ENCODE data around the gene RFFL.
"Not testable (repeated sequence)": the region's sequence is repeated elsewhere in the genome, so short reads cannot be mapped to it uniquely, and the experiment has no call there.

RFFL gene, protein sequence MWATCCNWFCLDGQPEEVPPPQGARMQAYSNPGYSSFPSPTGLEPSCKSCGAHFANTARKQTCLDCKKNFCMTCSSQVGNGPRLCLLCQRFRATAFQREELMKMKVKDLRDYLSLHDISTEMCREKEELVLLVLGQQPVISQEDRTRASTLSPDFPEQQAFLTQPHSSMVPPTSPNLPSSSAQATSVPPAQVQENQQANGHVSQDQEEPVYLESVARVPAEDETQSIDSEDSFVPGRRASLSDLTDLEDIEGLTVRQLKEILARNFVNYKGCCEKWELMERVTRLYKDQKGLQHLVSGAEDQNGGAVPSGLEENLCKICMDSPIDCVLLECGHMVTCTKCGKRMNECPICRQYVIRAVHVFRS

GRCh38 chr17:35063514-35064223 lies at the start of gene RFFL:
Gene RFFL, minus strand, starts transcription at chr17:35063707. Its CDS starts 37,154 bp downstream, at chr17:35026553.
- peak; percentile 95 for DNase-seq

DNA sequence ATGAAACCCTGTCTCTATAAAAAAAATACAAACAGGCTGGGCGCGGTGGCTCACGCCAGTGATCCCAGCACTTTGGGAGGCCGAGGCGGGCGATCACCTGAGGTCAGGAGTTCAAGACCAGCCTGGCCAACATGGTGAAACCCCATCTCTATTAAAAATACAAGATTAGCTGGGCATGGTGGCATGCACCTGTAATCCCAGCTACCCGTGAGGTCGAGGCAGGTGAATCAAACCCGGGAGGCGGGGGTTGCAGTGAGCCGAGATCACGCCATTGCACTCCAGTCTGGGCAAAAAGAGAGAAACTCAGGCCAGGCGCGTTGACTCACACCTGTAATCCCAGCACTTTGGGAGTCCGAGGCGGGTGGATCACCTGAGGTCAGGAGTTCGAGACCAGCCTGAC lies 47.3 kb upstream of the RFFL start:
- not testable (repeated sequence) for DNase-seq

GRCh38 chr17:35104844-35105450 lies 41.4 kb upstream of the RFFL start:
- DNase-seq, result no peak

DNA sequence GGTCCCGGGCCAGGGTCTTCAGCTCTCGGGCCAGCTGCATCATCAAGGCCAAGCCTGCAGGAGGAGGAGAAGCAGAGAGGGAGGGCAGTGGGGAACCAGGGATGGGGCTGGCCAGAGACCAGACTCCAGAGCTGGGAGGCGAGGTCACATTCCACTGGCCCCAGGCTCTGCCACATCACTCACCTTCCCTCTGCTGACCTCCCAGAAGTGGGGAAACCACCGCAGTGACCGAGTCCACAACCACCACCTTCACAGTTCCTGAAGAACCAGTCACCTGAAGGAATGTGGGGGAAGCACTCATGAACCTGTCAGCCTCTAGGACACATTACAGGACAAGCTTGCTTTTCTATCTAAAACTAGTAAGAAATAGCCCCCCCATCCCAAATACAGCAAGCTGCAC lies 39.8 kb upstream of the RFFL start:
- DNase-seq, result no peak

DNA sequence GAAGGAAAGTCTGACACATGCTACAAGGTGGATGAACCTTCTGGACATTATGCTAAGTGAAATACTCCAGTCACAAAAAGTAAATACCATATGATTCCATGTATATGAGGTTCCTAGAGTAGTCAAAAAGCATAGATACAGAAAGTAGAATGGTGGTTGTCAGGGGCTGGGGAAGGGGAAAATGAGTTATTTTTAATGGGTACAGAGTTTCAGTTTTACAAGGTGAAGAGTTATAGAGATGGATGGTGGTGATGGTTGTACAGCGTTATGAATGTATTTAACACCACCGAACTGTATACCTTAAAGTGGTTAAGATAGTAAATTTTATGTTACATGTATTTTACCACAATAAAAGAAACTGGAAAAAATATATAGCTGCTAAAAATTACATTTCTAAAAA lies 38.2 kb upstream of the RFFL start:
- no peak for DNase-seq

- no peak for DNase-seq
These were observed 37.5 kb upstream of the RFFL start for GRCh38 chr17:35101036-35101435.

- no peak for DNase-seq
These were observed 36.4 kb upstream of the RFFL start for GRCh38 chr17:35099908-35100307.

DNA sequence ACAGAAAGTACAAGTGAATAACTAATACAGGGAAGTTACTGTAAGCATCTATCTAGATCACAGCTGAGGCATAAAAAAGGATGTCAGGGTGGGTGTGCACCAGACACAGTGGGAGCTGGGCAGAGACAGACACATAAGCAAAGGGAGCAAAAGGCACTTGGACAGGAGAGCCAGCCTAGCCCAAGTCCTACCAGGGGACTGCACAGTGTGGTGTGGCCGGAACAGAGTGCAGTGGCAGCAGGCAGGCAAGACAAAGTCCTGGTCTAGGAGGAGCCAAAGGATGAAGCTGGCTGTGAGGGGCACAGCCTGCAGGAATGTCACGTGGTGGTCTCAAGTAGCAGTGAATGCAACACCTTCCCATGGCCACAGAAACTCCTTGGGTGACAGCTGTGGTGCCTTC lies 34.3 kb upstream of the RFFL start:
- no peak for DNase-seq

DNA sequence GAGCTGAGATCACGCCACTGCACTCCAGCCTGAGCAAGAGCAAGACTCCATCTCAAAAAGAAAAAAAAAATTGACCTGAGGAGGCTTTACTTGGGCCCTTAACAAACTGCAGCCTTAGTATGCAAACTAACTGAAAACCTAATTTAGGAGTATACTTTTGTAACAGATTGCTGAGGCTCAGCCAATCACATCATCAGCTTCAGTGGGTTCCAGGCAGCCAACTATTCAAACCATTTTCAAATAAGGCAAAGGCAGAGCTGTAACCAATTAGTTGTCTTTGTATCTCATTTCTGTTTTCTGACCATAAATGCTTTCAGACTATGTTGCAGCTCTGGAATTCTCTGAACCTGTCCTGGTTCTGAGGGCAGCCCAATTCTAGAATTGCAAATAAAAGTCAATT lies 32.2 kb upstream of the RFFL start:
- no peak for DNase-seq

DNA sequence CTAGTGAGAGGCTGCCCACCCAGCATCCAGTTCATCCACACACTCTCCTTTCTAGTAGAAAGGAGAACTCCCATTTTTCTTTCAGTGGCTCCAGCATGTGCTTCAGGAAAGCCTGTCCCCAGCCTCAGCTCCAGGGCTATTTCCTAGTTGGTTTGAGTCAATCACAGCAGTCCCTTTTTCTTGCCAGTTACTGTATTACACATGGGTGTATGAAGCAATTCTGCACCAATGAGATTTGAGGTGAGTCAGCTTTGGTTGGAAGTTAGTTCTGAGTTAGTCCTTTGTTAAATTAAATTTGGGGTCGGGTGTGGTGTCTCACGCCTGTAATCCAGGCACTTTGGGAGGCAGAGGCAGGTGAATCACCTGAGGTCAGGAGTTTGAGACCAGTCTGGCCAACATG lies 31.4 kb upstream of the RFFL start:
- DNase-seq, result peak; percentile 79

DNA sequence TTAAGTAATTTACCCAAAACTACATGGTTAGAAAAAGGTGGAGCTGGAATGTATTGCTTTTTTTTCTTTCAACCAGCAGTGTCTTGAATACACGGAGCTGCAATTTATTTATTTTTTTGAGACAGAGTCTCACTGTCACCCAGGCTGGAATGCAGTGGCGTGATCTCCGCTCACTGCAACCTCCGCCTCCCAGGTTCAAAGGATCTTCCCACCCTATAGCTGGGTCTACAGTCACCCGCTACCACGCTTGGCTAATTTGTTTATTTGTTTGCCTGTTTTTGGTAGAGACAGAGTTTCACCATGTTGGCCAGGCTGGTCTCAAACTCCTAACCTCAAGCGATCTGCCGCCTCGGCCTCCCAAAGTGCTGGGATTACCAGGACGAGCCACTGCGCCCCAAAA lies 27.2 kb upstream of the RFFL start:
- not testable (repeated sequence) for DNase-seq

- peak; percentile 45 for DNase-seq
These were observed 26.2 kb upstream of the RFFL start for GRCh38 chr17:35089586-35090296.

GRCh38 chr17:35088881-35089585 lies 25.5 kb upstream of the RFFL start:
- DNase-seq, result peak; percentile 82

GRCh38 chr17:35088356-35088880 lies 24.9 kb upstream of the RFFL start:
- DNase-seq, result peak; percentile 9

DNA sequence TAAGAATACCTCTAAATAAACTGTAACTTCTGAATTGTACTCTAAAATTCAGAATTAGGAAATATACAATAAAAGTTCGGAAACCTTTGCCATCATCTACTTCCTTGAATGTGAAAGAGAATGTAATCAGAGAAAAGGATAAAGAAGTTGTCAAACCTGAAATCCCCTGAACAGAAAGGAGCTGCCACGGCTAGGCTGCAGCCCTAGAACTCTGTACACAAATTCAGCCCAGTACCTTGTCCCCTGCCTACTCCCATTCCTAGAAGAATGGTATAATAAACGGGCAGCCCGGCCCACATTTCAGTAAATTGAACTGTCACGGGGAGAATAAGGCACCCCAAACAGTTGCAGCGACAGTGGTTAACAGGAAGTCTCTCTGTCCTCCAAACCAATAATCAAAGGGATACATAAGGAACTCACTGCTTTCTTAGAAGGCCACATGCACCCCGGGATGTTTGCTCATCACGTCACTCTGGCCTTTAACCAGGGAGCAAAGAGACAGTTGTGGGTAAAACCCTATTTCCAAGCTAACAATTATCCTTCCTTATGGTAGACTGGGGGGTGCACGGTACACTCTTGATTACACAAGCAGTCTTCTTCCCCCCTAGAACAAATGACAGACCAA lies 24.3 kb upstream of the RFFL start:
- DNase-seq, result peak; percentile 7

DNA sequence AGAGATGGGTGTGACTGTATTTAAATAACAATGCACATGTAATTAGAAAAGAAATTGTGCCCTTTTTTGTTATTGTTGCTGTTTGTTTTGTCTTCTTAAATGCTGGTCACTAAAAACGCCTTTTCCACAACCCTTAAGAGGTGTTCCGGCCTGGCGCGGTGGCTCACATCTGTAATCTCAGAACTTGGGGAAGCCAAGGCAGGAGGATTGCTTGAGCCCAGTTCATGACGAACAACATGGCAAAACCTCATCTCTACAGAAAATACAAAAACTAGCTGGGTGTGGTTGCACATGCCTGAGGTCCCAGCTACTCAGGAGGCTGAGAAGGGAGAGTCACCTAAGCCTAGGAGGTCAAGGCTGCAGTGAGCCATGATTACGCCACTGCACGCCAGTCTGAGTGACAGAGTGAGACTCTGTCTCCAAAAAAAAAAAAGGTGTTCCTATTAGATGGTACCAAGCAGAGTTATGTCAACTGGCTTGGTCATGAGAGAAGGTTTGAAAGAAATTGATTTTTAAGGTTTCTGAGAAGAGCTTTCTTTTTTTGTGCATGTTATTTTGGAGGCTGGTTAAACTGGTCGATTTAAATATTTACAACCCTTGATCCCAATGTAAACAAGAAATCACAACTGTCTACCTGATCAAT lies 23.5 kb upstream of the RFFL start:
- DNase-seq, result no peak

GRCh38 chr17:35086164-35086563 lies 22.7 kb upstream of the RFFL start:
- no peak for DNase-seq

GRCh38 chr17:35084987-35085386 lies 21.5 kb upstream of the RFFL start:
- peak; percentile 56 for DNase-seq

DNA sequence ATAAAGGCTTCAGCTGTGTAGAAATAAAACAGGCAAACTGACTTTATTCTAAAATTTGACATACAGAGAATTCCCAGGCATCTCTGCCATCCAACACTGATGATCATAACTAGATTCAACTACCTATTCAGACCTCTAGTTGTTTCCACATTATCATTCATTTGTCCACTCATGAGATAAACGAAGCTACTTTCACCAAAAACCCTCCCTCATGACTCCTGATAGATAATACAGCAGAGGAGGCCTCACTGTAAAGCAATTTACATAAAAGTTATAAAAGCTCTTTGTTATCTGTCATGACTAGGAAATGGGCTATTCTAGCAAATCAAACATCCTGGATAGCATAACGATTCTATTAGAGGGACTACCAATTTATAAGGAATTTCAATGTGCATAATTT lies 19.6 kb upstream of the RFFL start:
- no peak for DNase-seq

GRCh38 chr17:35082073-35082657 lies 18.7 kb upstream of the RFFL start:
- DNase-seq, result peak; percentile 91

DNA sequence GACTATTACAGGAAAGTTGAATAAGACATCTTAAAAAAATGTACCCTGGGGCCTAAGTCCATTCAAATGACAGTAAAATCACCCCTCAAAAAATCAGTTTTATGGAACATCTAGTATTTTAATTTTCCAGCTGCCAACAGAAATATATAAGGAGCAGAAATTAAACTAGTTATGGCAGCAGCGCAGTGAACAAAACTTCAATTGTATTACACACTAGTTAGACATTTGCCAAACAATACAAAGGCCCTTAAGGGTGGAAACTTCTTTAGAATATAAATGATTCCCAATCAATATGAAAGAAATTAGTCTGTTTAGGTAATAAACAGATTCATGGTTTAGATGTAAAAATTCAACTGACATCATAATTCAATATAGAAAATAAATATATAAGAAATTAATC lies 18.1 kb upstream of the RFFL start:
- DNase-seq, result no peak
